Bronchial epithelial cell (primary cell): ENCODE measurements around the gene TMEM220. TPM values are rescaled to one million over a fixed set of nuclear protein-coding genes. Genes with fewer than 3 reads are reported as not detected.
"Not testable (repeated sequence)": the region's sequence is repeated elsewhere in the genome, so short reads cannot be mapped to it uniquely, and the experiment has no call there.

Experiments used
- DNase-seq: peaks from one replicate; pipeline ENCODE4 v3.0.0-alpha.2; 2010; ENCODE audit warnings: low read depth
- FAIRE-seq: peaks from 2 replicates; lab custom pipeline; 2011; peaks lifted over from hg19 to GRCh38; lab: Jason Lieb, UNC
- H3K27me3 ChIP-seq: 2 replicates; pipeline ENCODE4 v1.5.1; 2011; ENCODE audit warnings: low read length; ENCODE audit not compliant: control insufficient read depth, insufficient read depth
- H3K36me3 ChIP-seq: 2 replicates; pipeline ENCODE4 v1.5.1; 2011; ENCODE audit warnings: low read length; ENCODE audit not compliant: control insufficient read depth, insufficient read depth
- H3K4me3 ChIP-seq: 2 replicates; pipeline ENCODE4 v1.5.1; 2011; ENCODE audit warnings: mild to moderate bottlenecking, low read depth, low read length, control low read depth
- total RNA-seq: library from RNA; depleted of rRNA; stranded (reverse); fragments of >200 nt; gene quantifications from 2 replicates; pipeline ENCODE4 v1.2.1, GENCODE V29; 2014
- TF ChIP-seq, protein P1 (sequence below): IDR thresholded peaks from 2 replicates; pipeline ENCODE4 v1.5.1; 2011; ENCODE audit warnings: mild to moderate bottlenecking, moderate library complexity, low read length, control low read depth, inconsistent platforms; ENCODE audit not compliant: insufficient read depth, severe bottlenecking

Gene TMEM220
- total RNA-seq, 1 donor from 2014 or later = 0.79 TPM

DNA sequence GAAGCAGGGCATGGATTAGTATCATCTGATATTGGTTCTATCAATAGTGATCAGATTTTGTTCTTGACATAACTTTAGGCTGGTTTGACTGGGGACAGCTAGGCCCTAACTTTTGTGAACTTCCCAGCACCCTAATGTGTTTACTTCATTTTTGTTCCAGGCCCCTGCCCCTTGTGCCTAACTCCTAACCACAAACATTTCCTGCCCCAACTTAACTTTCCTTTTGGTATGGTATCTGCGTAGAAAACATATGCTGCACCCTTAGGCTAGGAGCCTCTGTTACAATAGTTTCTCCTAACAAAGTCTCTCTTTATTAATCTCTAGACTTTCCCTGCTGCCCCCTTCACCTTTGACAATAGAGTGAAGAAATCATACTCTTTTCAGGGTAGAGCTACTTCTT lies 30.0 kb downstream of the TMEM220 start:
- Histone ChIP-seq H3K4me3 (no peak overlapping the region), H3K27me3 (no peaks in the 10 kb centered on the region), H3K36me3 (no peaks in the 10 kb centered on the region)
- DNase-seq (no peak), FAIRE-seq (no peak)
- TF ChIP-seq, protein P1, sequence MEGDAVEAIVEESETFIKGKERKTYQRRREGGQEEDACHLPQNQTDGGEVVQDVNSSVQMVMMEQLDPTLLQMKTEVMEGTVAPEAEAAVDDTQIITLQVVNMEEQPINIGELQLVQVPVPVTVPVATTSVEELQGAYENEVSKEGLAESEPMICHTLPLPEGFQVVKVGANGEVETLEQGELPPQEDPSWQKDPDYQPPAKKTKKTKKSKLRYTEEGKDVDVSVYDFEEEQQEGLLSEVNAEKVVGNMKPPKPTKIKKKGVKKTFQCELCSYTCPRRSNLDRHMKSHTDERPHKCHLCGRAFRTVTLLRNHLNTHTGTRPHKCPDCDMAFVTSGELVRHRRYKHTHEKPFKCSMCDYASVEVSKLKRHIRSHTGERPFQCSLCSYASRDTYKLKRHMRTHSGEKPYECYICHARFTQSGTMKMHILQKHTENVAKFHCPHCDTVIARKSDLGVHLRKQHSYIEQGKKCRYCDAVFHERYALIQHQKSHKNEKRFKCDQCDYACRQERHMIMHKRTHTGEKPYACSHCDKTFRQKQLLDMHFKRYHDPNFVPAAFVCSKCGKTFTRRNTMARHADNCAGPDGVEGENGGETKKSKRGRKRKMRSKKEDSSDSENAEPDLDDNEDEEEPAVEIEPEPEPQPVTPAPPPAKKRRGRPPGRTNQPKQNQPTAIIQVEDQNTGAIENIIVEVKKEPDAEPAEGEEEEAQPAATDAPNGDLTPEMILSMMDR = no peak

DNA sequence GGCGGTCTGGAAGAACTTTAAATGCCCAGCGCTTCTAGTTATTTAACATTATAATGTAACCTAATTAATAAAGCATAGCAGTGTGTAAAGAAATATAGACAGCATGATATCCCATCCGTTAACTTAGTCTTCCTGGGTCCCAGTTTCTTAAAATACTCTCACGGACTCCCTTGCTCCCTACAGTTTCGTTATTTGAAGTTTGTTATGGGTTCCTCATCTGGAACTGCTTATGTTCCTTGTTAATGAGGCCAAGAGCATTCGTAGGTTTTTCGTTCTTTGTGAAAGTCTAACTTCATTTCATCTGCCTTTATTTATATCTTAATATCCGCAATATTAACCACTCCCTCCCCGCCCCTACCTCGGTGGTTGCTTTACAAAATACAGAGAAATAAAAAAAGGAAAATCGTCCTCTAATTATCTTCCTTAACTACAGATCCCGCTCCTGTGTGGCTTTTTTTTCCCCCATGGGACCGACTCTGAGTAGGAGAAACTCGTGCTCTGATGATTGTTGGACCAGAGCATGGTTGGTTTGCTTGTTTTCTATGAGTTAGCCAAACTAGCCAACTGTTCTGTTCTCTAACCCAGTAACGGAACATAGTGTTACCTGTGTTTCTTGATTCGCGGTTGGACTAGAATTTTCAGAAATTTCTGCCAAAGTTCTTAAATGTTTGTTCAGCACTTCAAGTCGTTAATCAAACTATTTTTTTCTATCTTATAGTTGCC lies 31.6 kb downstream of the TMEM220 start:
- Histone ChIP-seq H3K27me3 (no peaks in the 10 kb centered on the region), H3K36me3 (peaks cover 3% of the 10 kb centered on the region), H3K4me3 (peak overlapping the region; percentile 92)
- FAIRE-seq (no peak), DNase-seq (peak; percentile 2)
- TF ChIP-seq, protein P1 = no peak

DNA sequence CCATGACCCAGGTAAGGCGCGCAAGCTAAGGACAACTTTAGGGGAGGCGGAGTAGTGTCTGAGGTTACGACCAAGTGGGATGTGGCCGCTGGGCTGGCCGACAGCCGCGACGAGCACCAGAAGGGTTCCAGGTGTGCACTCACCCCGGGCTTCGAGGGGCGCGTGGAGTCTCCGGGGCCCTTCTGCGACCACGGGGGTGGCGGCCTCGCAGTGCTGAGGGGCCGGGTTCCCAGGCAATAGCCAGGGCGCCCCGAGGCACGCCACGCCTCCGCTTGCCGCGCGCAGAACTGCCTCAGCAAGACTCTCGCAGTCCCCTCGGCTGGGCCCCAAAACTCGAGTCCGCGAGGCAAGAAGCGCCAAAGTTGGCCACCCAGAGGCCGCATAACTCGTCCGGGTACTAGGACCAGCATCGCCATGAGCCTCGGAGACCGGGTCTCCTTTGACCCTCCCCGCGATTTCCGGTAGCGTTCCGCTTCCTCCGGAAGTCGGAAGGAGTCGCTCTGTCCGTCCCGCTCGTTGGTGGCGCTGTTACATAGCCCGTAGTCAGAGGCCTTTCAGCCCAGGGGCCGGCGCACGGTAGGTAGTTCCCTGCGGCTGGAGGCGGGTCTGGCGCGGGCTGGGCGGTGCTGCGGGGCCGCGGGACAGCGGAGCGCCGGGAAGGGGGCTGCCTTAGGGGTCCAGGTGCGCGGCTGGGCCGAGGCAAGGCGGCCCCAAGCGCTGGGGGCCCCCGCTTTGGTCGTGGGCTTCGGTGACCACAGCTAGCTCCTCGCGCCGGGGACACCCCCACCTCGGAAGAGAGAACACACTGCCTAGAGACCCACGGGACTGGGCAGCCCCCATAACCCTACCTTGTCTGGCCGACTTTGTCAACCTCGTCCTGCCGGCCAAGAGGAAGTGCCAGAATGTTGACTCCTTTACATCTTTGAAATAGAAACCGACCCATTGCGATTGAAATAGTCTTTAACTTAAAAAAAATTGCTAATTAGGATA lies 32.4 kb downstream of the TMEM220 start, which contains the start of the genes ADPRM and SCO1:
TSS of gene ADPRM (plus strand) at position 503 of the 990 bp plus-strand sequence. CDS start 7,333 bp downstream, outside the sequence.
TSS of gene SCO1 (minus strand) at position 442 of the 990 bp plus-strand sequence. CDS start at position 416, 26 bp downstream.
- Histone ChIP-seq H3K4me3 (peak within 1 kb of the TSS; percentile 92), H3K36me3 (peaks cover 8% of the 10 kb centered on the region), H3K27me3 (no peaks in the 10 kb centered on the region)
- TF ChIP-seq, protein P1 = peak; percentile 67
- DNase-seq (peak; percentile 83), FAIRE-seq (no peak)

DNA sequence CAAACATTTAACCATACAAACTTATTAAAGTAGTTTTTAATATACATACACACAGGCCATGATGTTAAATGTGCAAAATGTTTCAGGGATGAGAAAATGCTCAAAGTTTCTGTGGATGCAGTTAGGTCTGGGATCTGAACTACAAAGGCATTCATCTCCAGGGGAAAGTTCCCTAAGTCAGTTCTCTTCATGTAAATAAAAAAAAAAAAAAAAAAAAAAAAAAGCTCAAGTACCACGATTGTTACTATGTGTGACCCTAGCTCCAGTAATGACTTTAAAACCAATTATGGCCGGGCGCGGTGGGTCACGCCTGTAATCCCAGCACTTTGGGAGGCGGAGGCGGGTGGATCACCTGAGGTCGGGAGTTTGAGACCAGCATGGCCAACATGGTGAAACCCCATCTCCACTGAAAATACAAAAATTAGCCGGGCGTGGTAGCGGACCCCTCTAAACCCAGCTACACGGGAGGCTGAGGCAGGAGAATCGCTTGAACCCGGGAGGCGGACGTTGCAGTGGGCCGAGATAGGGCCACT lies 33.9 kb downstream of the TMEM220 start:
- not testable (repeated sequence) for H3K27me3 ChIP-seq, FAIRE-seq, DNase-seq
- Histone ChIP-seq H3K36me3 (peaks cover 12% of the 10 kb centered on the region), H3K4me3 (peak overlapping the region; percentile 92)

DNA sequence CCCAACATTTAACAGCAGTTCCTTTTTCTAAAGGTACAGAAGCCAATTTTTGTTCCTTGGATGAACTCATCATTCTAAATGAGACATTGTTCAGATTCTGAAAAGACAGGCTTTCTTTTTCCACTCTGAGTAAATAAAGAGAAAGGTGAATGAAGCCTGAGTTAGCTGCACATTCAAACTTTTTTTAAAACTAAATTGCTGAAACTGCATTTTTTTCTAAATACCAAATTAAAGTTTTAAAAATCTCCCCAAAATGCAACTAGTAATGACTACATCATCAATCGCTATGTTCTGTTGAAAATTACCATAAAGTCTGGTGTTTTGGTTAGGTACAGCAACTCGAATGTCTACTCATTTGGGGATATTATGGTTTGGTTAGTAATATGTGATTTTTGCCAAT lies 42.3 kb downstream of the TMEM220 start:
- FAIRE-seq = no peak
- DNase-seq = no peak
- Histone ChIP-seq H3K27me3 (no peaks in the 10 kb centered on the region), H3K36me3 (peaks cover 13% of the 10 kb centered on the region), H3K4me3 (no peak overlapping the region)
- TF ChIP-seq, protein P1 = no peak
